ENCODE measurements around the gene GCNT2.

DNA sequence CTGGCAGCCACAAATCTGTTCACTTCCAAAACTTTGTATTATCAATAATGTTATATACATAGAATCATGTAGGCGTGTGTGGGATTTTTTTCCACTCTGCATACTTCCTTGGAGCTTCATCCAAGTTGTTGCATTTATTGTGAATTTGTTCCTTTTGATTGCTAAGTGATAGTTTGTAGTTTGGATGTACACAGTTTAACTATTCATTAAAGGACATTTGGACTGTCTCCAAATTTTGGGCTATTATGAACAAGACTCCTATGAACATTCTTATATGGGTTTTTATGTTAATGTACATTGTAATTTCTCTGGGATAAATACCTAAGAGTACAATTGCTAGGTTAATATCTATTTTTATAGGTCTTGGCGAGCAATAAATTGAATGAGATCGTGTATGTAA, 36.2 kb upstream of the GCNT2 start:
- TF ChIP-seq, protein P1, sequence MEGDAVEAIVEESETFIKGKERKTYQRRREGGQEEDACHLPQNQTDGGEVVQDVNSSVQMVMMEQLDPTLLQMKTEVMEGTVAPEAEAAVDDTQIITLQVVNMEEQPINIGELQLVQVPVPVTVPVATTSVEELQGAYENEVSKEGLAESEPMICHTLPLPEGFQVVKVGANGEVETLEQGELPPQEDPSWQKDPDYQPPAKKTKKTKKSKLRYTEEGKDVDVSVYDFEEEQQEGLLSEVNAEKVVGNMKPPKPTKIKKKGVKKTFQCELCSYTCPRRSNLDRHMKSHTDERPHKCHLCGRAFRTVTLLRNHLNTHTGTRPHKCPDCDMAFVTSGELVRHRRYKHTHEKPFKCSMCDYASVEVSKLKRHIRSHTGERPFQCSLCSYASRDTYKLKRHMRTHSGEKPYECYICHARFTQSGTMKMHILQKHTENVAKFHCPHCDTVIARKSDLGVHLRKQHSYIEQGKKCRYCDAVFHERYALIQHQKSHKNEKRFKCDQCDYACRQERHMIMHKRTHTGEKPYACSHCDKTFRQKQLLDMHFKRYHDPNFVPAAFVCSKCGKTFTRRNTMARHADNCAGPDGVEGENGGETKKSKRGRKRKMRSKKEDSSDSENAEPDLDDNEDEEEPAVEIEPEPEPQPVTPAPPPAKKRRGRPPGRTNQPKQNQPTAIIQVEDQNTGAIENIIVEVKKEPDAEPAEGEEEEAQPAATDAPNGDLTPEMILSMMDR (IDR thresholded peaks at IDR 0.05; ENCODE audit: low read length) = no peak
- TF ChIP-seq EZH2 (IDR thresholded peaks at IDR 0.05; ENCODE audit: borderline replicate concordance, low read length) = no peak
